Activated naive CD8-positive, alpha-beta T cell treated with anti-CD3 and anti-CD28 coated beads, Interleukin-2, amount 10 ng/mL, durations not matched to agents 7 days and 5 days (primary cell): ENCODE data around the gene DENND4C. TPM values are rescaled to one million over a fixed set of nuclear protein-coding genes. Genes with fewer than 3 reads are reported as not detected.
"Not testable (repeated sequence)": the region's sequence is repeated elsewhere in the genome, so short reads cannot be mapped to it uniquely, and the experiment has no call there.

Experiments
- ATAC-seq: fragments of 150-1000 bp; cut with Tn5 transposase; one replicate; pipeline ENCODE4 v1.10.0; 2021; ENCODE audit warnings: low read depth, moderate library complexity
- POLR2A ChIA-PET: fragments of 350-600 bp; sonication (Branson Sonifier 250); formaldehyde crosslinking; loops from one replicate; lab custom pipeline; 2021; ENCODE audit warnings: antibody characterized with exemption; lab: Charles Lee
- DNase-seq: peaks from one replicate; pipeline ENCODE4 v3.0.0; 2021
- H3K27ac Mint-ChIP-seq: one replicate; pipeline ENCODE4 v1.8.0; 2022; ENCODE audit warnings: mild to moderate bottlenecking, mixed read lengths
- H3K27me3 Mint-ChIP-seq: one replicate; pipeline ENCODE4 v1.8.0; 2022; ENCODE audit warnings: mild to moderate bottlenecking, moderate library complexity, mixed read lengths
- H3K36me3 Mint-ChIP-seq: one replicate; pipeline ENCODE4 v1.8.0; 2021; ENCODE audit warnings: mild to moderate bottlenecking, mixed read lengths
- H3K4me1 Mint-ChIP-seq: one replicate; pipeline ENCODE4 v1.8.0; 2021; ENCODE audit warnings: mixed read lengths
- H3K4me3 Mint-ChIP-seq: one replicate; pipeline ENCODE4 v1.8.0; 2022; ENCODE audit warnings: mild to moderate bottlenecking, moderate library complexity, mixed read lengths
- H3K9me3 Mint-ChIP-seq: one replicate; pipeline ENCODE4 v1.8.0; 2021; ENCODE audit warnings: mixed read lengths
- total RNA-seq, 2 experiments: library from RNA; stranded (reverse); gene quantifications; one replicate each; pipeline ENCODE4 v1.2.3, GENCODE V29; 2021

Gene DENND4C
- total RNA-seq, 2 experiments from 2014 or later: 44.4 to 49.5 TPM

DNA sequence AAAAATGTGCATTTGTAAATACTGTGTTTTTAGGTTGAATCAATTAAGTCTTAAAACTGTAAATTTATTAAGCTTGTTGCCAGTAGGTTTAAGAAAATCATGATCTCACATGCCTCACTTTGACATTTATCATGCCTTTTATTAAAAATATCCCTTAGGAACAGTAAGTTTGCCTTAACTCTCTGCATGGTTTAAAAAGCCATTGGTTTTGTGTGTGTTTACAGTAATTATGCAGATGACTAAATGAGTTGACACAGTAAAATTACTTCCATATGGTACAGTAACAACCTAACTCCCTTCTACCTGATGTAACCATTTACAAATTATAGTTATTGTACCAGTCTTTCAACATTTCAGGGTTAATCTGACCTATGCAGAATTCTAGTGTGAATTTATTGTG lies 143.0 kb downstream of the DENND4C start:
- H3K9me3 Mint-ChIP-seq: no peaks in the 10 kb centered on the region
- peaks cover 27% of the 10 kb centered on the region for H3K4me1 Mint-ChIP-seq
- H3K27ac Mint-ChIP-seq: no peak overlapping the region
- POLR2A ChIA-PET: no interaction called here
- peaks cover 37% of the 10 kb centered on the region for H3K36me3 Mint-ChIP-seq
- H3K4me3 Mint-ChIP-seq: no peak overlapping the region
- no peak for DNase-seq
- H3K27me3 Mint-ChIP-seq: no peaks in the 10 kb centered on the region
- ATAC-seq: no peak

DNA sequence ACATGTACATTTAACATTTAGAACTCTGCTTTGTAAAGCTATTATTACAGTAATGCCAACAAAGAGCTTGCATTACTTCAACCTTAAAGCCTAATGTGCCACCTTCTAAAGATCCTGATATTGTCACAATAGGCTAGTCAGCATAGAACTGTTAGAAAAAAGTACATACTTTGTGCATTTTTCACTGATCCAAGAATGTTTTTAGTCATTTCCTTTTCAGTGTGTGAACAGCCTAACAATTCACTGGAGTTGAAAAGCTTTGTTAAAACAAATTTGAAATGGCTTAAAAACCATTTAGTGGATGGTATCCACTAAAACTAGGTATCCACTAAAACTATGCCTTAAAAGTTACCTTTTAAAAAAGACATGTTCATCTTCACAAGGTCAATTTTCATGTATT lies 145.0 kb downstream of the DENND4C start:
- Mint-ChIP-seq H3K4me1 (peaks cover 35% of the 10 kb centered on the region), H3K36me3 (peaks cover 54% of the 10 kb centered on the region), H3K27me3 (no peaks in the 10 kb centered on the region), H3K9me3 (no peaks in the 10 kb centered on the region), H3K27ac (no peak overlapping the region), H3K4me3 (no peak overlapping the region)
- ATAC-seq: no peak
- DNase-seq: no peak
- POLR2A ChIA-PET: no interaction called here

DNA sequence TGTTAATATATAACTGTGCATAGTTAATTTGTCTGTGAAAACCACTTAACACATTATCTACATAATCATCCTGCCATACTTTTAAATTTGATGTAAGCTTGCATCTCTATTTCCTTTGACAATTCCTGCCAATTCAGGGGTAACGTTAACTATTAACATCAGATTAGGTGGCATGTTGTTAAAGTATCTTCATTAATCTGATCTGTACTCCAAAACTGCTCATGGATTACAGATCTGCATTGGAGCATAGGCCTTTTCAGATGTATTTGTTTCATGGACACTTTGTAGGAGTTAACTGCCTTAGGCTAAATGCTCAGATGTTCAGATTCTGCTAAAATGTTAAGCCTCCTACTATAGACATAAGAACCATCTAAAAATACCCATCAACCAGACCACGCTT lies 146.4 kb downstream of the DENND4C start:
- Mint-ChIP-seq H3K4me3 (peak overlapping the region; percentile 100), H3K4me1 (peaks cover 42% of the 10 kb centered on the region), H3K27ac (peak overlapping the region; percentile 33), H3K36me3 (peaks cover 54% of the 10 kb centered on the region), H3K27me3 (no peaks in the 10 kb centered on the region), H3K9me3 (no peaks in the 10 kb centered on the region)
- POLR2A ChIA-PET: interaction anchor here (0.6 kb wide), 1 partner anchor 128 kb away, joined by 3 read pairs; no protein-coding TSS in a partner anchor
- DNase-seq (no peak), ATAC-seq (no peak)

DNA sequence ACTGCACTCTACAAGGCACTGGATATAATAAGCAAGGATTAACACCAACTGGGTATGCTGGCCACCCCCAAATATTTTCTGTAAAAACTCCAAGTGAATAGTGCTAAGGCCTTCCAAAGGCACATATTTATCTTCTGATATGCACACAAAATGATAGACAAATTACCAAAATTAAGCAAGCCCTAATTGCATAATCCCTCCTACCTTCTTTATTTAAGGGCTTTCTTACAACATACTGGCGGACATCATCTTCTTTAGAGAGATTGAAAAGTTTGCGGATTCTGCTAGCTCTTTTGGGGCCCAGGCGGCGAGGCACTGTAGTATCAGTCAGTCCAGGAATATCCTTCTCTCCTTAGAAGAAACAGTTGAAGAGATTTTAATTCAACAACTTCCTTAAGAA lies 147.7 kb downstream of the DENND4C start:
- no peaks in the 10 kb centered on the region for H3K27me3 Mint-ChIP-seq
- no peak for ATAC-seq
- peak overlapping the region; percentile 99 for H3K27ac Mint-ChIP-seq
- no peak for DNase-seq
- peaks cover 53% of the 10 kb centered on the region for H3K36me3 Mint-ChIP-seq
- POLR2A ChIA-PET: interaction anchor here (0.8 kb wide), 1 partner anchor 27 kb away, joined by 3 read pairs; no protein-coding TSS in a partner anchor
- peak overlapping the region; percentile 100 for H3K4me3 Mint-ChIP-seq
- H3K9me3 Mint-ChIP-seq: no peaks in the 10 kb centered on the region
- H3K4me1 Mint-ChIP-seq: peaks cover 43% of the 10 kb centered on the region

DNA sequence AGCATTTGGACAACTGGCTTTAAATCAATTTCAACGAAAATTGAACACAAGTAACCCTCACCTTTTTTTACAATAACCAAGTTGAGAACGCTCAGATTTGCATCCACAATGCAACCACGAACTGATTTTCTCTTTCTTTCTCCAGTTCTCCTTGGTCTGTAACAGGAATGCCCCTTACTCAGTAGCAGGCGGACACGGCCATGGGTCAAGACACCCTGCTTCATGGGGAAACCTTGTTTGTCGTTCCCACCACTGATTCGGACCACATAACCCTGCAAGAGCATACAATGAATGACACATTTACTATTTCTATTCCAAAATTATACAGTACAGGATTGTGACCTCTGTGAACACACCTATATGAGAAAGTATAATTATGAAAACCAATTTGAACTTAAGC lies 148.2 kb downstream of the DENND4C start:
- Mint-ChIP-seq H3K4me3 (peak overlapping the region; percentile 100), H3K4me1 (peaks cover 42% of the 10 kb centered on the region), H3K27me3 (no peaks in the 10 kb centered on the region), H3K27ac (peak overlapping the region; percentile 99), H3K36me3 (peaks cover 50% of the 10 kb centered on the region), H3K9me3 (no peaks in the 10 kb centered on the region)
- ATAC-seq: no peak
- POLR2A ChIA-PET: interaction anchor here (0.8 to 2.0 kb wide), 6 partner anchors 27 to 329 kb away, joined by 3 to 12 read pairs (median 4); partner anchors contain the start of gene RRAGA
- no peak for DNase-seq

DNA sequence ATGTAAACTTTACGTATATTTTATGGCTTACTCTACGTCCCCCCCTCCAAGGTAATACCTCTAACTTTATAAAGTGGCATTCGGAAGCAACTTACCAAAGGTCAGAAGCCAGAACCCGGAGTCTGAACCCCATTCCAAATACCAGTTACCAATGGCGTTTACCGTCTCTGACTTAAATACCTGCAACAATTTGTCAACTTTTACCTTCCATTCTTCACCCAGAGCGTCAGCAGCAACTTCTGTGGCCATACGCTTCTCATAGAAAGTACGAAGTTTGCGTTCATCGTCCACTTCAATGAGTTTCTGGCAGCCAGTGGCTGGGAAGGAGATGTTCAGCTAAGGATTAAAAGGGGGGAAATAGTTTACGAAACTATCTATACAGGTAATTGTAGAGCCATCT lies 148.8 kb downstream of the DENND4C start:
- H3K4me1 Mint-ChIP-seq: peaks cover 42% of the 10 kb centered on the region
- H3K4me3 Mint-ChIP-seq: peak overlapping the region; percentile 100
- POLR2A ChIA-PET: interaction anchor here (0.6 to 2.0 kb wide), 10 partner anchors 30 to 330 kb away, joined by 3 to 19 read pairs (median 6); partner anchors contain the start of genes ACER2, DENND4C and RRAGA
- no peak for ATAC-seq
- no peaks in the 10 kb centered on the region for H3K27me3 Mint-ChIP-seq
- no peaks in the 10 kb centered on the region for H3K9me3 Mint-ChIP-seq
- H3K27ac Mint-ChIP-seq: peak overlapping the region; percentile 99
- H3K36me3 Mint-ChIP-seq: peaks cover 49% of the 10 kb centered on the region
- no peak for DNase-seq

DNA sequence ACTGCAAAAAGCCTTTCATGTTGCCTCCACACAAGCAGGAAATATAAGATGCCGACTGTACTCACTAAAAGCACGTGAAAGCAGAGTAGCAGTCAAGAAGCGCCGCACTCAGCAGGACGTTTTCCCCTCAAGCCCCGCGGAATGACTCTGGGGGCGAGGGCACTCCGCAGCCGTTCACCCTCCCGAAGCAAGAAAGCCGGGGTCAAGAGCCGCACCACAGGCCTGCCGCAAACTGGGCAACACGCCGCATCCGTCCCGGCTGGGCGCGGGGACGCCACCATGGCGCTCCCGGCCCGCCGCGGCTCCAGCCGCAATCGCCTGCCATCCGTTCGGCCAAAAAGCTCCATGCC lies 149.2 kb downstream of the DENND4C start:
- peak overlapping the region; percentile 100 for H3K4me3 Mint-ChIP-seq
- H3K27ac Mint-ChIP-seq: peak overlapping the region; percentile 99
- no peaks in the 10 kb centered on the region for H3K27me3 Mint-ChIP-seq
- peaks cover 49% of the 10 kb centered on the region for H3K36me3 Mint-ChIP-seq
- H3K4me1 Mint-ChIP-seq: peaks cover 42% of the 10 kb centered on the region
- H3K9me3 Mint-ChIP-seq: no peaks in the 10 kb centered on the region
- DNase-seq: no peak
- peak; percentile 48 for ATAC-seq
- POLR2A ChIA-PET: interaction anchor here (0.5 to 2.0 kb wide), 14 partner anchors 13 to 331 kb away, joined by 3 to 19 read pairs (median 5); partner anchors contain the start of genes ACER2, DENND4C and RRAGA

DNA sequence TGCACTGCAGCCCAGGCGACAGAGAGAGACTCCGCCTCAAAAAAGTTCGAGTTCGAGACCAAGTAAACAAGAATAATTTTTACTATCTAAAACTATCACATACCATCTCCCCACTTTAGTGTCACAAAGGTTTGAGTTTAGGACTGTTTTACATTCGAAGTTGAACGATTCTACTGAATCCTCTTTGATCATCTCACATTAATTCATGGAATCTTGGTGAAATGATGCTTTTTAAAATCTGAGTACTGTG lies 150.3 kb downstream of the DENND4C start:
- H3K4me1 Mint-ChIP-seq: peaks cover 42% of the 10 kb centered on the region
- peak overlapping the region; percentile 100 for H3K4me3 Mint-ChIP-seq
- H3K27ac Mint-ChIP-seq: peak overlapping the region; percentile 99
- H3K9me3 Mint-ChIP-seq: no peaks in the 10 kb centered on the region
- POLR2A ChIA-PET: interaction anchor here (0.6 to 2.0 kb wide), 8 partner anchors 14 to 284 kb away, joined by 3 to 19 read pairs (median 4); partner anchors contain the start of genes ACER2 and DENND4C
- ATAC-seq (no peak), DNase-seq (no peak)
- H3K27me3 Mint-ChIP-seq: no peaks in the 10 kb centered on the region
- peaks cover 42% of the 10 kb centered on the region for H3K36me3 Mint-ChIP-seq

DNA sequence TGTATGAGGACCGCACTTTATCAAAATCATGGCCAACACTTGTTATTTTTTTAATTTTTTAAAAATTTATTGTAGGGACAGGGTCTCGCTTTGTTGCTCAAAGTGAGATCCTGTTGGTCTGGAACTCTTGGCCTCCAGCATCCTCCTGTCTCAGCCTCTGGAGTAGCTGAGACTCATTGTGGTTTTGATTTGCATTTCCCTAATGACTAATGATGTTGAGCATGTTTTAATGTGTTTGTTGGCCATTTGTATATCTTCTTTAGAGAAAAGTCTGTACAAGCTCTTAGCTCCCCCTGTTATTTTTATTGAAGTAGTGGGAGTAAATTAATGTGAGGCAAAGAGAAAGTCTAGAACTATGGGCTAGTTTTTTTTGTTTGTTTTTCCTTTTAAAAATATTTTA lies 151.2 kb downstream of the DENND4C start:
- Mint-ChIP-seq H3K36me3 (peaks cover 35% of the 10 kb centered on the region), H3K27ac (no peak overlapping the region), H3K4me1 (peaks cover 36% of the 10 kb centered on the region), H3K27me3 (no peaks in the 10 kb centered on the region), H3K4me3 (no peak overlapping the region), H3K9me3 (no peaks in the 10 kb centered on the region)
- no peak for DNase-seq
- POLR2A ChIA-PET: no interaction called here
- ATAC-seq: no peak

DNA sequence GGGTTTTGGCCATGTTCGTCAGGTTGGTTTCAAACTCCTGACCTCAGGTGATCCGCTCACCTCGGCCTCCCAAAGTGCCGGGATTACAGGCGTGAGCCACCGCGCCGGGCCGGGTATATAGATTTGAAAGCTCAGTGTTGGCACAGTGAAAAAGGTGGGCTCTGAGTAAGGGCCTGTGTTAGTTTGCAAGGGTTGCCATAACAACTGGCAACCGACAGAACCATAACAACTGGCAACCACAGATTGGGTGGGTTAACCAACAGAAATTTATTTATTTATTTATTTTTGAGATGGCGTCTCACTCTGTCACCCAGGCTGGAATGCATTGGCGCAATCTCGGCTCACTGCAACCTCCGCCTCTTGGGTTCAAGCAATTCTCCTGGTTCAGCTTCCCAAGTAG lies 154.7 kb downstream of the DENND4C start:
- H3K4me3 Mint-ChIP-seq, H3K9me3 Mint-ChIP-seq, POLR2A ChIA-PET, DNase-seq, H3K27ac Mint-ChIP-seq, ATAC-seq, H3K36me3 Mint-ChIP-seq: not testable (repeated sequence)
- peaks cover 14% of the 10 kb centered on the region for H3K27me3 Mint-ChIP-seq
- H3K4me1 Mint-ChIP-seq: peaks cover 10% of the 10 kb centered on the region

DNA sequence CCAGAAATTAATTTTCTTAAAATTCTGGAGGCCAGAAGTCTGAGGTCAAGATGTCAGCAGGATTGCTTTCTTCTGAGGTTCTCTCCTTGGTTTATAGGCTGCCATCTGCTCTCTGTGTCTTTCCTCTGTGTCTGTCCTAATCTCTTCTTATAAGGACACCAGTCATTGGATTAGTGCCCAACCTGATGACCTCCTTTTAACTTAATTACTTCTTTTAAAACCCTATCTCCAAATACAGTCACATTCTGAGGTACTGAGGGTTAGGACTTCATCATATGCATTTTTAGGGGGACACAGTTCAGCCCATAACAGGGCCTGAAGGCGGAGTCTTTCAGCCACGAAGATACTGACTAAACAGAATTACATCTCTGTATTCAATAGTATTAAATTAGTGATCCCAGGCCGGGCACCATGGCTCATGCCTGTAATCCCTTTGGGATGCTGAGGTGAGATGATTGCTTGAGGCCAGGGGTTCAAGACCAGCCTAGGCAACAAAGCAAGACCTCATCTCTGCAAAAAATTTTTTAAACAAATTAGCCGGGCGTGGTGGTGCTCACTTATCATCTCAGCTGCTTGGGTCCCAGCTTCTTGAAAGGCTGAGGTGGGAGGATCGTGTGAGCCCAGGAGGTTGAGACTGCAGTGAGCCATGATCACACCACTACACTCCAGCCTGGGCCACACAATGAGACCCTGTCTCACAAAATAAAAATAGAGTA lies 155.5 kb downstream of the DENND4C start:
- no peak overlapping the region for H3K27ac Mint-ChIP-seq

DNA sequence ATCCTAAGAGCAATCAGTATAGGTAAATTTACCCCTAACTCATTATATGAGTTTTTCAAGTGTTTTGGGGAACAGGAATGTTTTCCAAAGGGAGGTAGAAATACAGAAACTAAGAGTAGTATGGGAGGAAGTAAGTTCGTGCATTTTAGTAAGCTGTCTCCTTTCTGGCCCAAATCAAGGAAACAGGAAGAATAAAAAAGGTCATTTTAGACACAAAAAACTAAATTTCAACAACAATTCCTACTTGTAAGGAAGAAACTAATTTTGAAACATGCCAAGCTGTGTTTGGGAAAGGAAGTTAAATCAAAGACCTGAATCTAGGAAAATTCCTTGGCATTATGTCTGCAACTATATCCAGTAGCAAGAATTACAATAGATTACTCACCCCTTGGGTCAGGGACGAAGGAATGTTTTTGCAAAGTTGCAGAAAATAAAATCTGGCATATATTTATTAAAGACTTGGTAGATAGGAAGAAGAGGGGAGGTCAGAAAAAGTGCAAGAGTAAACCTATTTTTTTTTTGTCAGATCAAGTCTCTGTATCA lies 156.1 kb downstream of the DENND4C start:
- POLR2A ChIA-PET: no interaction called here
- Mint-ChIP-seq H3K9me3 (no peaks in the 10 kb centered on the region), H3K4me3 (no peak overlapping the region), H3K27ac (no peak overlapping the region), H3K27me3 (peaks cover 20% of the 10 kb centered on the region), H3K36me3 (peaks cover 1% of the 10 kb centered on the region), H3K4me1 (peaks cover 4% of the 10 kb centered on the region)
- no peak for ATAC-seq
- DNase-seq: no peak

More for the DNA sequence above, 155.5 kb downstream of the DENND4C start:
- POLR2A ChIA-PET: no interaction called here
- Mint-ChIP-seq H3K4me3 (no peak overlapping the region), H3K9me3 (no peaks in the 10 kb centered on the region), H3K4me1 (peaks cover 8% of the 10 kb centered on the region), H3K27me3 (peaks cover 18% of the 10 kb centered on the region), H3K36me3 (peaks cover 1% of the 10 kb centered on the region)
- ATAC-seq (no peak), DNase-seq (no peak)

DNA sequence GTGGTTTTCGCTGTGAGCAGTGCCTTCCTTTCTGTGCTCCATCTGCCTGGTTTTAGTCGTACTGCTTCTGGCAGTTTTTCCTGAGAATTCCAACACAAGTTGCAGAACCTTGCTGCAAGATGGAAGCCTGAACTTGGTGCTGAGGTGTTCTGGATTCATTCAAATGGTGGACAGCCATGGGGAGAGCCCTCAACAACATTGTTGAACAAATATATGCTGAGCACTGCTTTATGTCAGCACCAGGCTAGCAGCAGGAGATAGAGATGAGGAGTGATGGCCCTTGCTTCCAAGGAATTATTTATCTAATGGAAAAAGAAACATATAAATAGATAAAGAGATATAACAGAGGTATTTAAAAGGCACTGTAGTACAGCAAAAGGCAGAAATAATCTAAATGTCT lies 156.8 kb downstream of the DENND4C start:
- H3K4me1 Mint-ChIP-seq: peaks cover 2% of the 10 kb centered on the region
- H3K27ac Mint-ChIP-seq: no peak overlapping the region
- POLR2A ChIA-PET: no interaction called here
- no peaks in the 10 kb centered on the region for H3K36me3 Mint-ChIP-seq
- no peak overlapping the region for H3K4me3 Mint-ChIP-seq
- DNase-seq (no peak), ATAC-seq (no peak)
- H3K27me3 Mint-ChIP-seq: peaks cover 20% of the 10 kb centered on the region
- no peaks in the 10 kb centered on the region for H3K9me3 Mint-ChIP-seq

DNA sequence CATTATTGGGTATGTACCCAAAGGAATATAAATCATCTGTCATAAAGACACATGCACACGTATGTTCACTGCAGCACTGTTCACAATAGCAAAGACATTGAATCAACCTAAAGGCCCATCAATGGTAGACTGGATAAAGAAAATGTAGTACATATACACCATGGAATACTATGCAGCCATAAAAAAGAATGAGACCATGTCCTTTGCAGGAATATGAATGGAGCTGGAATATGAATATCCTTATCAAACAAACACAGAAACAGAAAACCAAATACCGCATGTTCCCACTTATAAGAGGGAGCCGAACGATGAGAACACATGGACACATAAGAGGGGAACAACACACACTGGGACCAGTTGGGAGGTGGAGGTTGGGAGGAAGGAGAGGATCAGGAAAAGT lies 159.0 kb downstream of the DENND4C start:
- H3K9me3 Mint-ChIP-seq, H3K4me1 Mint-ChIP-seq, DNase-seq, H3K36me3 Mint-ChIP-seq, POLR2A ChIA-PET, H3K27ac Mint-ChIP-seq, H3K4me3 Mint-ChIP-seq, ATAC-seq: not testable (repeated sequence)
- H3K27me3 Mint-ChIP-seq: peaks cover 22% of the 10 kb centered on the region
